GM13976 (cell line): Measurements from ENCODE around the gene MADD.
A peak's percentile ranks its signal among the peaks of the same experiment; 100 is the strongest.

Source experiments
- DNase-seq: peaks from one replicate; pipeline ENCODE4 v3.0.0; 2012; ENCODE audit warnings: low spot score
- in situ Hi-C: fragments of 300-500 bp; cut with MboI; formaldehyde crosslinking; loops from one replicate; pipeline ENCODE4 v1.12.0; 2022; ENCODE audit warnings: low sequenced_read_pairs, mixed read lengths, inconsistent platforms; ENCODE audit not compliant: unreplicated experiment
- TF ChIP-seq, protein P1 (sequence below): IDR thresholded peaks from 2 replicates; pipeline ENCODE4 v1.5.1; 2012; ENCODE audit warnings: borderline replicate concordance, mild to moderate bottlenecking; ENCODE audit not compliant: insufficient read depth; ENCODE audit errors: extremely low read depth, missing control alignments, control extremely low read depth

The MADD gene

DNA sequence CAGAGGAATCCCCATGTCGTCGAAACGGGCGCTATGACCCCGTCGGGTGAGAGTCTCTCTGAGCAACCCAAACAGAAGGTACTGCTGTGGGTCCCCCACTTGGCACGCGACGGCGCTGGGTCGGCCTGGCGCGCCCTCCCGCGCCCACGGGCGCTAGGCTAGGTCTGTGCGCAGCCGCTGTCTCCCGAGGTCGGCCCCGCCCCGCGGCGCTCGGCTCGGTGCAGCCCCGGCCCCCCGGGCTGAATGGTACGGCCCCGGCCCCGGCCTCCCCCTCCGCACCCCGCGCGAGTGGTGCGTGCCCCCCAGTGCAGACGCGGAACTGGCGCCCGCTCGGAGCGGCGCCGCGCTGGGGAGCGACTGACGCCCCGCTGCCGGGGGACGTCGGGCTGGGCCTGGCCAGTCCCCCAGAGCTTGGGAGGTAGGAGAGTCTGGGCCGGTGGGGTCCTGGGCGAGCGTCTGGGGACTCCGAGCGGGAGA lies at the start of gene MADD:
Gene MADD, plus strand, starts transcription at position 305 of the 477 bp plus-strand sequence.
- in situ Hi-C loops = loop anchor here (10.0 kb wide), 1 partner anchor 85 kb away; the partner anchor contains the start of gene PACSIN3
- TF ChIP-seq, protein P1, sequence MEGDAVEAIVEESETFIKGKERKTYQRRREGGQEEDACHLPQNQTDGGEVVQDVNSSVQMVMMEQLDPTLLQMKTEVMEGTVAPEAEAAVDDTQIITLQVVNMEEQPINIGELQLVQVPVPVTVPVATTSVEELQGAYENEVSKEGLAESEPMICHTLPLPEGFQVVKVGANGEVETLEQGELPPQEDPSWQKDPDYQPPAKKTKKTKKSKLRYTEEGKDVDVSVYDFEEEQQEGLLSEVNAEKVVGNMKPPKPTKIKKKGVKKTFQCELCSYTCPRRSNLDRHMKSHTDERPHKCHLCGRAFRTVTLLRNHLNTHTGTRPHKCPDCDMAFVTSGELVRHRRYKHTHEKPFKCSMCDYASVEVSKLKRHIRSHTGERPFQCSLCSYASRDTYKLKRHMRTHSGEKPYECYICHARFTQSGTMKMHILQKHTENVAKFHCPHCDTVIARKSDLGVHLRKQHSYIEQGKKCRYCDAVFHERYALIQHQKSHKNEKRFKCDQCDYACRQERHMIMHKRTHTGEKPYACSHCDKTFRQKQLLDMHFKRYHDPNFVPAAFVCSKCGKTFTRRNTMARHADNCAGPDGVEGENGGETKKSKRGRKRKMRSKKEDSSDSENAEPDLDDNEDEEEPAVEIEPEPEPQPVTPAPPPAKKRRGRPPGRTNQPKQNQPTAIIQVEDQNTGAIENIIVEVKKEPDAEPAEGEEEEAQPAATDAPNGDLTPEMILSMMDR = no peak
- DNase-seq = peak; percentile 98

DNA sequence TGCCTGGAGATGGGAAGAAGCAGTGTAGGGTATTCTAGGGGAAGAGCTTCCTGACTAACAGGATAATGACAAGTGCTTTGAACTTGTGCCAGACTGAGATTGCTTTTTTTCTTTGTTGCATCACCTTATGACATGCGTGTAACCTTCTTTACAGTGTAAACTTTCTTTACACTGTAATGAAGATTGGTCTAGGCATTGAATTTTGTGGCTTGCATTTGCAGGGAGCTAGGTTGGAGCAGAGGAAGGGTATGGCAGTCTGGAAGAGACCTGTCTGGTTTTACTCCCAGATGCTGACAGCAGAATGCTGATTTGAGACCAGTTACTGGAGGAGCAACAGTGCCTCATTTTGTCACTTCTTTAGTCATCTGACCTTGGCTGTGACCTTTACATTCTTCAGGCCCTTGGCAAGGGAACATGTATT lies 49.5 kb upstream of the MADD start:
- in situ Hi-C loops = no loop called here
- DNase-seq = no peak
- TF ChIP-seq, protein P1 = no peak

DNA sequence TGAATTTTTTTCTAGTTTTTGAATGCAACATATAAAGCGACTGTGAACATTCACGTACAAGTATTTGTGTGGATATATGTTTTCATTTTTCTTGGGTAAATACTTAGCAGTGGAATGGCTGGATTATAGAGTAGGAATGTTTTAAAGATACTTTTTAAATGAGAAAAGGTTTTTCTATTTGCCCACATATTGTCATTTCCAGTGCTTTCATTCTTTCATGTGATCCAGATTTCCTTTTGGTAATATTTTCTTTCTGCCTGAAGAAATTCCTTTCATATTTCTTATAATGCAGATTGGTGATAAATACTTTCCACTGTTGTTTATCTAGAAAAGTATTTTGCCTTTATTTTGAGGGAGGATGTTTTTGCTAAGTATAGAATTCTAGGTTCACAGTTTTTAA lies 47.2 kb upstream of the MADD start:
- DNase-seq = no peak
- TF ChIP-seq, protein P1 = no peak
- in situ Hi-C loops = no loop called here

DNA sequence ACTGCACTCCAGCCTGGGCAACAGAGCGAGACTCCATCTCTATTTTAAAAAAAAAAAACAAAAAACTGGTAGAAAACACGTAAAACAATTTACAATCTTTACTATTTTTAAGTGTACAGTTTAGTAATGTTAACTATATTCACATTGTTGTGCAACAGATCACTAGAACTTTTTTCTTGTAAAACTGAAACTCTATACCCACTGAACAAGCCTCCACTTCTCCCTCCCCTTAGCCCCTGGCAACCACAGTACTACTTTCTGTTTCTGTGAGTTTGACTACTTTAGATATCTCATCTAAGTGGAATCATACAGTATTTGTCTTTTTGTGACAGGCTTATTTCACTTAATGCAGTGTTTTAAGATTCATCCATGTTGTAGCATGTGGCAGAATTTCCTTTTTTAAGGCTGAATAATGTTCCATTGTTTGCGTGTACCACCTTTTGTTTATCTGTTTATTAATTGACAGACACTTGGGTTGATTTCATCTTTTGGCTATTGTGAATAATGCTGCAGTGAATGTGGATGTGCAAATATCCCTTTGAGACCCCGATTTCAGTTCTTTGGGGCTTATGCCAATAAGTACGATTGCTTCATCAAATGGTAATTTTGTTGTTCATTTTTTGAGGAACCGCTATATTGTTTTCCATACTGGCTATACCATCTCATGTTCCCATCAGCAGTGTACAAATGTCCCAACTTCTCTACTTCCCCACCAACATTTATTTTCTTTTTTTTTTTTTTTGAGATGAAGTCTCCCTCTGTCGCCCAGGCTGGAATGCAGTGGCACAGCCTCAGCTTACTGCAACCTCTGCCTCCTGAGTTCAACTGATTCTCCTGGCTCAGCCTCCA lies 44.2 kb upstream of the MADD start:
- in situ Hi-C loops = no loop called here
- TF ChIP-seq, protein P1 = no peak
- DNase-seq = no peak

DNA sequence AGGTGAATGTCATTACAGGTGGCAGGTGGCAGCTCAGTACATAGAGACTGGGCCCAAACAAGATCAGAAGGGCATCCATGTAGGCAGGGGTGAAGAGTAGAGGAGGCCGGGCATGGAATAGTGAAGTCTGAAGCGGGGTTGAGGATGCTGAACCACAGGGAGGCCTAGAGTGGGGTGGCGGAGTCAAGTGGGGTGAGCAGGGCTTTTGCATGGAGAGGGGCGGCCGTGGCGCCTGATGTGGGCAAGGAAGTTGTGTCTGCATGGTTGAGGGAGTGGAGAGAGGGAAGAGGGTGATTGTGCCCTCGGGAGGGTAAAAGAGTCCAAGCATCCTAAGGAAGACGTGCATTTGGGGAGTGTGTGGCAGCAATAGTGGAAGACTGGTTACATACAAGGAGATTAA lies 40.8 kb upstream of the MADD start:
- TF ChIP-seq, protein P1 = no peak
- in situ Hi-C loops = no loop called here
- peak; percentile 3 for DNase-seq

- TF ChIP-seq, protein P1 = no peak
- no peak for DNase-seq
- in situ Hi-C loops = no loop called here
Measured at GRCh38 chr11:47233051-47233450, 36.9 kb upstream of the MADD start.
